GM18526 (cell line): ENCODE data around the gene SCD5.

Source experiments
- POLR2A ChIP-seq: IDR thresholded peaks from 3 replicates; pipeline ENCODE4 v1.6.1; 2011; ENCODE audit not compliant: insufficient read length; ENCODE audit errors: extremely low read depth

Gene SCD5

DNA sequence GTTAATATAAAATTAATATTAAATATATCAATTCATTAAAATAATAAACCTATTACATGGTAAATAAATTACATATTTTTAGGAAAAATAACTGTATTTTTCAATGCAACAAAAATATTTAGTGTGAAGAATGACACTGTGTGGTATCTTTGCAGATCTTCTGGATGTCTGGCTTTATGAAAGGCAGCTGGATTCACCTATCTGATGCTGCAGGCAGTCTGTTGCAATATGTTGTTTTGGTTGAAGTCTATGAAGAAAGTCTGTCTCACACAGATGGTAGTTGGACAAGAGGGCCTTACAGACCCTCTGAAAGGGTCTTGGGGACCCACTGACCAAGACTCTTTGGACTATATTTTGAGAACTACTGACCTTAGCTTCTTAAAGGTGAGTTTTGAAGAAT lies 147.7 kb downstream of the SCD5 start:
- TF ChIP-seq POLR2A, result no peak

DNA sequence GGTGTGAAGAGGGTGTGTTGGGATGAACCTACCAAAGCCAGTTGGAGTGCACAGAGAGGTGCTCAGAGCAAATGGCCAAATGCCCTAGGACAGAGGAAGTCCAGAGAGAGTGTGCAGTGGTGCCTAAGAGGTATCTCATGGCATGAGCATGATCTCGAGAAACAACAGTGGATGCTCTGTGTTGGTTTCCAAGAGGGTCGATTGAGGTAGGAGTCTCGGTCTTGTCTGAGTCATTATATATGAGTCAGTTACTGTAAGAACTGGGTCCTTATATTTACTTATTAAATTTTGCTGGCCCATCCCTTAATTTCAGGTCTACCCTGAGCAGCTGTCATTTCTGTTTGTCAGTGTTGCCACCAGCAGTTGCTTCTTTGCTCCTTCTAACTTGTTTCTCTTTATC lies 150.2 kb downstream of the SCD5 start:
- no peak for TF ChIP-seq POLR2A

GRCh38 chr4:82645936-82646565 lies 152.5 kb downstream of the SCD5 start:
- no peak for TF ChIP-seq POLR2A

GRCh38 chr4:82644734-82645126 lies 153.9 kb downstream of the SCD5 start:
- TF ChIP-seq POLR2A, result no peak

DNA sequence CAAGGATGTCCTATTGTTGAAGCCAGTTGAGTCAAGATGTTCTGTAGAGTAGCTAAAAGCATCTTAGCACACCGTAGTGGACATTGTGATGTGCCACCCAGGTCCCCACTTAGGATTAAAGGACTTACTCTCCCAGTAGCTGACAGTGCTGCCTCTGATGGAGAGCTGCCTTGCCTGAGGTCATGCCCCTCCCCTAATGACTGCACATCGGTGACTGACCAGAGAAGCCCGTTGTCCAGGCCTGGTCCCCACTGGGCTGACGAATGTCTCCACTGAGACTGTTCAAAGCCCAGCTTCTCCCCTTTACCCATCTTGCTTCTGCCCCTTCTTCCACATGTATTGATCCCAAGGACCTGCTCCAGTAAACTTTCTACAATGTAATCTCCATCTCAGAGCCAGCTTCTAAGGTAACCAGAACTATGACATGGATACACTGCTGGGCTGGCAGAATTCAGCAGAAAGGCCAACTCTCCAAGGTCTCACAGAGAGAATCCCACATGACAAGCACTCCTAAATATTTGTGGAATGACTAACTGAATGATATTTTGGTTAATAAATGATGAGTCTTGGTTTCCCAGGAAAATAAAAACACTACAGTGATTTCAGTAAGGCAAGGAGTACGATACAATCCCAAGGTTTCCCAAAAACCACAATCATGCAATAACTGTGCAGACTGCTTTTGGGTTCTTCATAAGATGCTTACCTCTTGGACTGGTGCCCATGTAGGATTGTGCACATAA lies 154.4 kb downstream of the SCD5 start:
- no peak for TF ChIP-seq POLR2A

DNA sequence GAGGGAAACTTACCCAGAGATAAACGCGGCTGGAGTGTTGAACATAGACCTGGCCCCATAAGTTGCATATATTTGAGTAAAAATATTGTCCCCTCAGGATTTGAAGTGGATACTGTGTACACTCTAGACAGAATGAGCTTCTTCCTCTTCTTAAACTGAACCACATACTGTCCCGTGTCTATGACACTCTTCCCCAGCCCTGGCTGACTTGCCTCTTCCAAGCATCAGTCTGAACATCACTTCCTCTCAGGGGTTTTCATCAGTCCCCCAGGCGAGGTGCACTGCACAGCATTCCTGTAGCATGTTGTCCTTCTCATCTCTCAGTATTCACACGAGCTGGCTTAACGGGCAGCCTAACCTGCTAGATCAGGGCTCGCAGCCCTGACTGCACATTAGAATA lies 156.3 kb downstream of the SCD5 start:
- TF ChIP-seq POLR2A, result no peak

GRCh38 chr4:82640540-82640939 lies 158.1 kb downstream of the SCD5 start:
- TF ChIP-seq POLR2A, result no peak

DNA sequence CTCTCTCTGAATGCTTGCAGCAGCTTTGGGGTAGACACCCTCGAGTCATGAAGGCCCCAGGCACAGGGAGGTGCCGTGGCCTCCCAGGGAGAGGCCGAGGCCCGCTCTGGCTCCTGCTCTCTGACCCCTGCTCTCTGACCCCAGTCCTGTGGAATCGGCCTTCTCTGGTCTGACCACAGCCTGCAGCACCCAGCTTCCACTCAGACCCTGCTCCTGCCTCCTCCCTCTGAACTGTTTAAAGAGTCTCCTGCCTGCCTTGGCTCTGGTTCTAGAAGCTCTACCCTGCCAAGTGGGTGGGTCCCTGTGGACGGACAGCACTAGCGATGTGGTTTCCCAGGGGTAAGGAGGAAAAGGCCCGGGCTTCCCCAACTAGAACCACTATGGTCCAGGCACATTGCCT lies 158.6 kb downstream of the SCD5 start:
- no peak for TF ChIP-seq POLR2A

DNA sequence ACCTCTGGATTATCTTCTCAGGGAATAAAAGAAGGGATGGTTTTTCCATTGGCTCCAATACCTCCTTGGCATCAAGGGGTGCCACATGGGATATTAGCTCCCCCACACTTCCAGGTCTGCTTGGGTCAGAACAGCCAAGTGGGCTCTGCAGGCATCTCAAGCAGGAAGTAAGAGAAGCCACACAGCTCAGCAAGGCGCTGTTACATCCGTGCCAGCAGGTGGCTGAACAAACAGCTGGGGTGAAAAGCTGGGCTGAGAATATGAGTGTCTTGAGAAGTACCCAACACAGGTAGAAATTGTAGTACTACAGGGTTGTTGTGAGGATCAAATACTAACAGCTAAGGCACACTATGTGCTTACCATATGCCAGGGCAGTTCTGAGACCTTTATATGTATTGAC lies 160.1 kb downstream of the SCD5 start:
- no peak for TF ChIP-seq POLR2A

DNA sequence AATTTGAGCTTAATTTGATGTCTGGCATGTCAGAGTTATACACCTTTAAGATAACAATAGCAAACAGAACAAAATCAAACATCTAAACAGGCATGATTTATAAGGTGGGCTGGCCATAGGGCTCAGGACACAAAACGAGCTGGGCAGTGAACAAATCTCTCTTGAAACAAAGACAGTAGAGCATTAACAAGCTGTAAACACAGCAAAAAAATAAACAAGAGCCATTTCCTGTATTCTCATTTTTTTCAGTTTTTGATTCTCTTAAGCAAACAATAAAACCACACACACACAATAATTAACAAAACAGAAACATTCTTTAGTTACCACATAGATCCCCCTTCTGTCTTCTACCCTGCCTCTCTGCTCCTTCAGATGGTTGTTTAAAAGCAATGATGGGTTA lies 168.5 kb downstream of the SCD5 start:
- no peak for TF ChIP-seq POLR2A

GRCh38 chr4:82629238-82630000 lies 169.2 kb downstream of the SCD5 start:
- TF ChIP-seq POLR2A, result no peak

- TF ChIP-seq POLR2A, result no peak
Measured at GRCh38 chr4:82626251-82626868, 172.2 kb downstream of the SCD5 start.

GRCh38 chr4:82624819-82625218 lies 173.8 kb downstream of the SCD5 start:
- TF ChIP-seq POLR2A, result no peak

DNA sequence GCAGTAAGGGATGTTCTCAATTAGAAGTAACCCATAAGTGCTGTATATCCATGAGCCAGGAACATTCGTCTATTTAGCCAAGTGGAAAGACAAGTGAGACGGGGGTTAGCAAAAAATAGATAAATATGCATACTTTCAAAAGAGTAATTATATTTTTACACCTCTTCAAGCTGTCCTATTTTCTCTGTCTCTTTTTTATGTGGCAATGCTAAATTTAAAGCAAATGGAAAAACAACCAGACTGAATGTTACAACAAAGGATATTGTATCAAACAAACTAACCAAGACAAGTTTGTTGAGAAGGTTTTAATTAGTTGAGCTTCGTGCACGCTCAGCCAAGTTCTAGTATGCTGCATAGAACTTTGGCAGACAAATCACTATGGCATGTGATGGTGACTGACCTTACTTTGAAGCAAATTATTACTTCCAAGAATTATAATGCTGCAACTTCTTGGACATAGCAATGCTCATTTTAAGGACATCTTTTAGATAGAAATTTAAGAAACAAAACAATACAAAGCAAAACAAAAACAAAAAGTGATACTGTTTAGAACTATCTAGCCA lies 175.4 kb downstream of the SCD5 start:
- TF ChIP-seq POLR2A, result no peak

- TF ChIP-seq POLR2A, result no peak
Measured at GRCh38 chr4:82621251-82621650, 177.3 kb downstream of the SCD5 start.

- TF ChIP-seq POLR2A, result no peak
Measured at GRCh38 chr4:82620126-82620735, 178.4 kb downstream of the SCD5 start.
